NB4 (cell line): ENCODE measurements around the gene LRRC4C.

Experiments
- DNase-seq: peaks from one replicate; pipeline ENCODE4 v3.0.0; 2010; ENCODE audit warnings: low read depth
- H3K4me3 ChIP-seq: one replicate; pipeline ENCODE4 v1.5.1; 2011; ENCODE audit warnings: mild to moderate bottlenecking, low read depth, low read length, moderate library complexity
- MAX ChIP-seq: IDR thresholded peaks from 2 replicates; pipeline ENCODE4 v1.6.1; 2011; ENCODE audit warnings: low read depth, low read length
- MYC ChIP-seq: IDR thresholded peaks from 2 replicates; pipeline ENCODE4 v1.6.1; 2011; ENCODE audit warnings: low read depth, low read length
- POLR2A ChIP-seq: IDR thresholded peaks from 2 replicates; pipeline ENCODE4 v1.6.1; 2011; ENCODE audit warnings: mild to moderate bottlenecking; ENCODE audit not compliant: insufficient read length; ENCODE audit errors: extremely low read depth
- TF ChIP-seq, protein P1 (sequence below): IDR thresholded peaks from one replicate; pipeline ENCODE4 v1.5.1; 2012; ENCODE audit warnings: low read depth, low read length

LRRC4C gene

DNA sequence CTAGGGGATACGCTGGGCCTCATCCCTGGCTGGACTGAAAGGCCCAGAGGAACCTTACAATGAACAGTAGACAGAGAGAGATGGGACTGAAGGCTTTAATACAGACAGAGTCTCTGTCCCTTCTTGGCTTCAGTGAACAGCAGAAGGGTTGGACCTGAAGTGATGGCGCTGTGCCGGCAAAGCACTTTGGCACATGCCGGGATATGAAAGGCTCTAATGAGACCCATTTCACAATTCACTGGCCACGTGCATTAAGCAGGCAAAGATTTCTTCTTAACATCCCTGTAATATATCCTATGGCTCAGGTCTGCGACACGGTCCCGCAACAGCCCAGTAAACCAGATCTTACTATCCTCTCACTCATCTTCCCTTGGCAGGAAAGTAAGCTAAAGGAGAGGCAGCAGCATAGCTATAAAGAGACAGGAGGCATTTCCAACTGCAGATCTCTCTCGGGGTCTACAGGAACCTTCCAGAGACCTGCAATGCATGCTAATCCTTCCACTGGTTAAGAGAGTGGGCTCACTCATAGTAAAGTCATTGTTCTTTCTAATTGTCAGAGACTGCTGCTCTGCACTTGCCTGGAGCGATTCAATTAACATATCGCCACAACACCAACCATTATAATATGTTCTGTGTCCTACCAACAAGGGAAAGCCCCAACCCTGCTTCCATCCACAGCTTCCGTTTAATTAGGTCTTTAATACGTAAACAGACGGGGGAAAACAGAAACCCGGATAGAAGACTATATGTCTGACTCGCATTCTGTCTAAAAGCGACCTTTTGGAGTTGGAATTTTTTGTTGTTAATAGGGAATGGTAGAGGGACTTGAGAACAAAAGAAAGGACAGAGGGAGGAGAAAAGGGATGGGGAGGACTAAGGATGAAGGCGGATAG, 1179.0 kb downstream of the LRRC4C start:
- DNase-seq = no peak
- TF ChIP-seq MAX (no peak), MYC (no peak), POLR2A (no peak)
- TF ChIP-seq, protein P1, sequence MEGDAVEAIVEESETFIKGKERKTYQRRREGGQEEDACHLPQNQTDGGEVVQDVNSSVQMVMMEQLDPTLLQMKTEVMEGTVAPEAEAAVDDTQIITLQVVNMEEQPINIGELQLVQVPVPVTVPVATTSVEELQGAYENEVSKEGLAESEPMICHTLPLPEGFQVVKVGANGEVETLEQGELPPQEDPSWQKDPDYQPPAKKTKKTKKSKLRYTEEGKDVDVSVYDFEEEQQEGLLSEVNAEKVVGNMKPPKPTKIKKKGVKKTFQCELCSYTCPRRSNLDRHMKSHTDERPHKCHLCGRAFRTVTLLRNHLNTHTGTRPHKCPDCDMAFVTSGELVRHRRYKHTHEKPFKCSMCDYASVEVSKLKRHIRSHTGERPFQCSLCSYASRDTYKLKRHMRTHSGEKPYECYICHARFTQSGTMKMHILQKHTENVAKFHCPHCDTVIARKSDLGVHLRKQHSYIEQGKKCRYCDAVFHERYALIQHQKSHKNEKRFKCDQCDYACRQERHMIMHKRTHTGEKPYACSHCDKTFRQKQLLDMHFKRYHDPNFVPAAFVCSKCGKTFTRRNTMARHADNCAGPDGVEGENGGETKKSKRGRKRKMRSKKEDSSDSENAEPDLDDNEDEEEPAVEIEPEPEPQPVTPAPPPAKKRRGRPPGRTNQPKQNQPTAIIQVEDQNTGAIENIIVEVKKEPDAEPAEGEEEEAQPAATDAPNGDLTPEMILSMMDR = no peak
- no peak overlapping the region for H3K4me3 ChIP-seq

DNA sequence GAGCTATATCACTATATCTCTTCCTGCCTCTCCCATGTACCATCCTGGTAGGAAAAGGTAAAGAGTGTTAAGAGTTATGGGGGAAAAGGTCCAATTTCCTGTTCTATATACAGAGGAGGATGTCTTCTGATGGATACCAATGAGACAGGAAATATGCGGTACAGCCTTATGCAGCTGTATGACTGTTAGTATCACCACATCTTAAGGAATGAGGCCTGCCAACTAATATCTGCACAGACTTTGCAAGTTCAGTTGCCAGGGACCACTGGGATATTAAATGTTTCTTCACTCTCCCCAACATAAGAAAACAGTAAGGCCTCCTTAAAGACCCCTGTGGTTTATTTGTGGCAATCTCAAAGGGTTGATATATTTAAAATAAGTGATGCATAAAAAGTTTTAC, 1182.5 kb downstream of the LRRC4C start:
- no peak for DNase-seq
- H3K4me3 ChIP-seq = no peak overlapping the region
- no peak for TF ChIP-seq MYC
- TF ChIP-seq, protein P1 = no peak
- TF ChIP-seq MAX = no peak
- no peak for TF ChIP-seq POLR2A

DNA sequence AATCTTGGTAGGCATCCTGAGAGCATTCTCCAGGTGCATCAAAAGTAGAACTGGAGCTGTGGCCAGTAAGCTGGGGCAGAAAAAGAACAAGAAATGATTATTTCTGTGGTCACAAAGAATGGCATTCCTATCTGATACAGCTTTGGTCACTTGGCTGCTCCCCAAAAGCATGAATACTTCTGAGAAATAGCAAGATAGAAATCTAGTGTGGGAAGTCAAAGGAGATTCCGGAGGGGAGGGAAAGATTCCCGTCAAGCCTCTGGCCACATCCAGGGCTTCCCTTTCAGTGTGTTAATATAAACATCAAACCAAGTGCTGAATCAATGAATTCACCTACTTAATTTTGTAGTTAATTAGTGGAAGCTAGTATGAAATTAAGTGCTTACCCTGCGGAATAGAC, 1185.4 kb downstream of the LRRC4C start:
- no peak overlapping the region for H3K4me3 ChIP-seq
- DNase-seq = no peak

DNA sequence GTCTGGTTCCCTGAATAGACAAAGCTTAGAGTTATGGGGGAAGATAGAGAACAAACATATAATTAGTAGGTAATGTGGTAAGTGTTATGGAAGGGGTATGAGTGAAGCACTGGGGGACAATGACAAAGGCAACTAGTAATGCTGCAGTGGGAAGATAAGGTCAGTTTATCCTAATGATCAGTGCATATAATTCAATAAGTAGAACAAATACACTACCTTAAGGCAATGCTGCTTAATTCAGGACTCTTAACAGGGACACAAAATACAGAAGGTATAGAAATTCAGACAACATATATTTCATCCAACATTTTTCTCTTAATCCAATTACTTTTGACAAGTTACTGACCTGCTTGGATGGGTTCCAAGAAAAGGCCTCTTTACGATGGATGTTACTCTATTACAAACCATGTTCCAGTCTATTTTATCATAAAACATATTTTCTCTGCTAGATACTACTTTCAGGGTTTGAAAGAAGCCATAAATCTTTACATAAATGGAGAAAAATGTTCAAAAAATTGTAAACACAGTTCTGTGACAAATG, 1186.2 kb downstream of the LRRC4C start:
- no peak for TF ChIP-seq MAX
- no peak for TF ChIP-seq POLR2A
- TF ChIP-seq, protein P1 = no peak
- TF ChIP-seq MYC = no peak
- no peak overlapping the region for H3K4me3 ChIP-seq
- DNase-seq = no peak

More for the DNA sequence above, 1185.4 kb downstream of the LRRC4C start:
- TF ChIP-seq MAX (no peak), MYC (no peak), POLR2A (no peak)

- TF ChIP-seq POLR2A (no peak), MAX (no peak), MYC (no peak)
- TF ChIP-seq, protein P1 = no peak
- no peak for DNase-seq
- no peak overlapping the region for H3K4me3 ChIP-seq
Measured at GRCh38 chr11:40271361-40271760, 1188.1 kb downstream of the LRRC4C start.

GRCh38 chr11:40269865-40270264, 1189.6 kb downstream of the LRRC4C start:
- no peak for DNase-seq
- no peak overlapping the region for H3K4me3 ChIP-seq
- TF ChIP-seq POLR2A (no peak), MYC (no peak), MAX (no peak)
- TF ChIP-seq, protein P1 = no peak
